ENCODE data around the gene RABGGTA. TPM values are rescaled to one million over a fixed set of nuclear protein-coding genes. Genes with fewer than 3 reads are reported as not detected.

RABGGTA gene
- total RNA-seq, 1 experiment from 2014 or later: 25.6 TPM

GRCh38 chr14:24260026-24260779 lies 11.2 kb downstream of the RABGGTA start:
- no peak overlapping the region for H3K27ac ChIP-seq (ENCODE audit: insufficient read length, low read depth, low read length)
- no peak overlapping the region; the same call in 1 of the 2 replicates for H3K14ac ChIP-seq (ENCODE audit: insufficient read depth, low read length)

More at GRCh38 chr14:24260026-24260779, 11.2 kb downstream of the RABGGTA start:
- no peak overlapping the region for H3K4me3 Mint-ChIP-seq
- Histone ChIP-seq H2BK12ac (ENCODE audit: insufficient read length, low read depth, low read length) (no peak overlapping the region), H3K9ac (ENCODE audit: extremely low read depth, insufficient read length, low read length) (no peak overlapping the region), H3K4me1 (ENCODE audit: insufficient read depth, low read length) (no peaks in the 10 kb centered on the region), H3K23ac (ENCODE audit: insufficient read length, low read depth, low read length) (no peak overlapping the region), H2BK15ac (ENCODE audit: low read depth, low read length) (no peak overlapping the region), H2BK5ac (ENCODE audit: insufficient read length, low read length) (no peak overlapping the region), H4K8ac (replicated peaks; ENCODE audit: insufficient read length, low read depth, low read length) (no peak overlapping the region), H3K56ac (ENCODE audit: insufficient read length, low read depth, low read length) (no peak overlapping the region), H3K79me1 (ENCODE audit: insufficient read depth, low read depth, low read length, poor library complexity, severe bottlenecking) (no peaks in the 10 kb centered on the region), H3K23me2 (ENCODE audit: insufficient read length, low read depth, low read length, poor library complexity, severe bottlenecking) (no peaks in the 10 kb centered on the region), H3K4me2 (ENCODE audit: insufficient read depth, insufficient read length, low read length) (no peak overlapping the region), H3K4ac (ENCODE audit: low read depth, low read length) (no peak overlapping the region), H3K18ac (ENCODE audit: insufficient read length, low read depth, low read length) (no peak overlapping the region), H2BK120ac (ENCODE audit: low read depth, low read length, poor library complexity, severe bottlenecking) (no peak overlapping the region), H2BK20ac (ENCODE audit: low read depth, low read length, poor library complexity, severe bottlenecking) (no peak overlapping the region), H3K27me3 (ENCODE audit: insufficient read depth, low read length) (no peaks in the 10 kb centered on the region), H2AFZ (ENCODE audit: low read length) (no peak overlapping the region), H3T11ph (ENCODE audit: low read length) (no peak overlapping the region), H2AK5ac (ENCODE audit: insufficient read length, low read length) (no peak overlapping the region), H4K91ac (ENCODE audit: insufficient read length, low read depth, low read length) (no peak overlapping the region), H4K20me1 (ENCODE audit: control insufficient read depth, insufficient read depth, insufficient read length) (no peaks in the 10 kb centered on the region), H3K9me3 (ENCODE audit: control insufficient read depth, low read depth, low read length) (no peaks in the 10 kb centered on the region), H4K5ac (ENCODE audit: insufficient read length, low read depth, low read length) (no peak overlapping the region), H3K79me2 (ENCODE audit: insufficient read depth, low read length) (no peaks in the 10 kb centered on the region)
- no peak for DNase-seq
- H3K27ac Mint-ChIP-seq: peak overlapping the region in 1 of 3 experiments; percentile 85; a peak in 2 of 7 replicates
- H3K9me3 Mint-ChIP-seq: no peaks in the 10 kb centered on the region
- no peak for TF ChIP-seq CTCF (conservative IDR thresholded peaks at IDR 0.05)
- no peaks in the 10 kb centered on the region for H3K36me3 Mint-ChIP-seq (ENCODE audit: insufficient read depth in 1 of 3, low read depth in 3 of 3)
- H3K4me1 Mint-ChIP-seq: no peaks in the 10 kb centered on the region; a peak in 2 of 4 replicates
- no peaks in the 10 kb centered on the region; the same call in 1 of the 2 replicates for H3K27me3 Mint-ChIP-seq (ENCODE audit: low read depth)
- no CpG with 5 or more reads among the region's 16 CpGs for WGBS (ENCODE audit: extremely low coverage, insufficient read length, low lambda C conversion rate)

Data from H9 (cell line).